ENCODE data around the gene HOXD8. TPM values are rescaled to one million over a fixed set of nuclear protein-coding genes. Genes with fewer than 3 reads are reported as not detected.

Gene HOXD8
- total RNA-seq, 1 donor from 2014 or later: not detected

DNA sequence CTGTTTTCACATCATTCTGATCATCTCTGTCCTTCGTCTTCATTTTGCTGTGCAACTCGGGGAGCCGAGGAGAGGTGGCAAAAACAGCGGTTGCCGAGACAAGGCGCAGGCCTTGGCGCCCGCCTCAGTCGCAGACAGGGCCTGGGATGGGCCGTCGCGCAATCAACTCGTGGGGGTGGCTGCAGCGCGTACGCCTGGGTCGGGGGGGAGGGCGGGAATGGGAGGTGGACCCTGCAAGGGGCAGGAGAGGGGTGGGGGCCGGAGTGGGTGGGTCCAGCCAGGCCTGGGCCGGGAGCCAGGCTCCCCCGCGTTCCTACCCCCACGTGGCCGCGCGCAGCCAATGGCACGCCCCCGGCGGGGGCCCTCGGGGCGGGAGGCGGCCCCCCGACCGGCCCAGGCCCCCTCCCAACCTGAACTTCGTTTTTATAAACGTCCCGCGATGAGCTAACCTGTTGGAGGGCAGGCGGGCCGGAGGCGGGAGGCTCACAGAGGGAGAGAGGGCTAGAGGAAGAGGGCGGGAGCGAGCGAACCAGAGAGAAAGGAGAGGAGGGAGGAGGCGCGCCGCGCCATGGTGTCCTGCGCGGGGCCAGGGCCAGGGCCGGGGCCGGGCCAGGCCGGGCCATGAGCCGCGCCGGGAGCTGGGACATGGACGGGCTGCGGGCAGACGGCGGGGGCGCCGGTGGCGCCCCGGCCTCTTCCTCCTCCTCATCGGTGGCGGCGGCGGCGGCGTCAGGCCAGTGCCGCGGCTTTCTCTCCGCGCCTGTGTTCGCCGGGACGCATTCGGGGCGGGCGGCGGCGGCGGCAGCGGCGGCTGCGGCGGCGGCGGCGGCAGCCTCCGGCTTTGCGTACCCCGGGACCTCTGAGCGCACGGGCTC lies 37.0 kb upstream of the HOXD8 start, which contains the start of gene HOXD13:
HOXD13 (plus strand) TSS at position 452 of the 875 bp plus-strand sequence; CDS start at position 622, 170 bp downstream.
- no peaks in the 10 kb centered on the region for H3K9me3 Mint-ChIP-seq (ENCODE audit: low read depth)
- no peaks in the 10 kb centered on the region for H3K36me3 Mint-ChIP-seq (ENCODE audit: insufficient read depth)
- no peak for DNase-seq (ENCODE audit: low spot score, unreplicated experiment)
- peak within 1 kb of the TSS; percentile 72 for H3K27ac Mint-ChIP-seq
- H3K27me3 Mint-ChIP-seq: peaks cover 92% of the 10 kb centered on the region
- TF ChIP-seq, protein P1, sequence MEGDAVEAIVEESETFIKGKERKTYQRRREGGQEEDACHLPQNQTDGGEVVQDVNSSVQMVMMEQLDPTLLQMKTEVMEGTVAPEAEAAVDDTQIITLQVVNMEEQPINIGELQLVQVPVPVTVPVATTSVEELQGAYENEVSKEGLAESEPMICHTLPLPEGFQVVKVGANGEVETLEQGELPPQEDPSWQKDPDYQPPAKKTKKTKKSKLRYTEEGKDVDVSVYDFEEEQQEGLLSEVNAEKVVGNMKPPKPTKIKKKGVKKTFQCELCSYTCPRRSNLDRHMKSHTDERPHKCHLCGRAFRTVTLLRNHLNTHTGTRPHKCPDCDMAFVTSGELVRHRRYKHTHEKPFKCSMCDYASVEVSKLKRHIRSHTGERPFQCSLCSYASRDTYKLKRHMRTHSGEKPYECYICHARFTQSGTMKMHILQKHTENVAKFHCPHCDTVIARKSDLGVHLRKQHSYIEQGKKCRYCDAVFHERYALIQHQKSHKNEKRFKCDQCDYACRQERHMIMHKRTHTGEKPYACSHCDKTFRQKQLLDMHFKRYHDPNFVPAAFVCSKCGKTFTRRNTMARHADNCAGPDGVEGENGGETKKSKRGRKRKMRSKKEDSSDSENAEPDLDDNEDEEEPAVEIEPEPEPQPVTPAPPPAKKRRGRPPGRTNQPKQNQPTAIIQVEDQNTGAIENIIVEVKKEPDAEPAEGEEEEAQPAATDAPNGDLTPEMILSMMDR (IDR thresholded peaks at IDR 0.05; ENCODE audit: unreplicated experiment): no peak
- H3K4me1 Mint-ChIP-seq (ENCODE audit: low read depth): peaks cover 3% of the 10 kb centered on the region
- peak within 1 kb of the TSS; percentile 41 for H3K4me3 Mint-ChIP-seq (ENCODE audit: low read depth)

DNA sequence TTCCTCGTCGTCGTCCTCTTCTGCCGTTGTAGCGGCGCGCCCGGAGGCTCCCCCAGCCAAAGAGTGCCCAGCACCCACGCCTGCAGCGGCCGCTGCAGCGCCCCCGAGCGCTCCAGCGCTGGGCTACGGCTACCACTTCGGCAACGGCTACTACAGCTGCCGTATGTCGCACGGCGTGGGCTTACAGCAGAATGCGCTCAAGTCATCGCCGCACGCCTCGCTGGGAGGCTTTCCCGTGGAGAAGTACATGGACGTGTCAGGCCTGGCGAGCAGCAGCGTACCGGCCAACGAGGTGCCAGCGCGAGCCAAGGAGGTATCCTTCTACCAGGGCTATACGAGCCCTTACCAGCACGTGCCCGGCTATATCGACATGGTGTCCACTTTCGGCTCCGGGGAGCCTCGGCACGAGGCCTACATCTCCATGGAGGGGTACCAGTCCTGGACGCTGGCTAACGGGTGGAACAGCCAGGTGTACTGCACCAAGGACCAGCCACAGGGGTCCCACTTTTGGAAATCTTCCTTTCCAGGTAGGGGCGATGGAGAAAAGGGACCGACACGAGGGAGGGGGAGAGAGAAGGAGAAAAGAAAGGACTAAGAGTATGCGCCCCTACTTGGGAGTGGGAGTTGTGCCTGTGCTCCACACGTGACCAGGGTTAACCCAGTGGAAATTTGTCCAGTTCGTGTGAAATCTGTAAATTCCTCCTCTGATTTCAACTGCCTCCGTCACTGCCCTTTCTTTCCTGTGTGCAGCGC lies 36.2 kb upstream of the HOXD8 start:
- TF ChIP-seq, protein P1 (IDR thresholded peaks at IDR 0.05; ENCODE audit: unreplicated experiment): peak; percentile 24
- Mint-ChIP-seq H3K36me3 (ENCODE audit: insufficient read depth) (no peaks in the 10 kb centered on the region), H3K27ac (peak overlapping the region; percentile 72), H3K27me3 (peaks cover 92% of the 10 kb centered on the region), H3K4me3 (ENCODE audit: low read depth) (peak overlapping the region; percentile 37), H3K9me3 (ENCODE audit: low read depth) (no peaks in the 10 kb centered on the region), H3K4me1 (ENCODE audit: low read depth) (peaks cover 6% of the 10 kb centered on the region)
- DNase-seq (ENCODE audit: low spot score, unreplicated experiment): no peak

DNA sequence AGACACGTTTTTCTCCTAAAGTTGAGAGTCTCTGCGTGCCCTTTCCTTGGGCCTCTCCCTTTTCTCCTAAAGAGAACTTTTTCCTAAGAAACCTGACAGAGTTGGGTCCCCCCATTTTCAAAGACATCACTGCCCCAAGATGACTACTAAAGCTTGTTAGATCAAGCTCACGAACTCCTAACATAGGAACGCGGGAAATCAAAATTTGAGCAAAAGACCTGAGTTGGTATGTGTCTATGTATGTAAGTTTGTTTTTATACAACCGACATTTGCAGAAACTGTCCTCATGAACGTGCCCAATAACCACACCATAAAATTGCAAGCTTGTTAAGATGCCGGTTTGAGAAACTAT lies 35.6 kb upstream of the HOXD8 start:
- TF ChIP-seq, protein P1 (IDR thresholded peaks at IDR 0.05; ENCODE audit: unreplicated experiment): no peak
- peaks cover 6% of the 10 kb centered on the region for H3K4me1 Mint-ChIP-seq (ENCODE audit: low read depth)
- peaks cover 92% of the 10 kb centered on the region for H3K27me3 Mint-ChIP-seq
- H3K27ac Mint-ChIP-seq: no peak overlapping the region
- H3K36me3 Mint-ChIP-seq (ENCODE audit: insufficient read depth): no peaks in the 10 kb centered on the region
- H3K4me3 Mint-ChIP-seq (ENCODE audit: low read depth): no peak overlapping the region
- H3K9me3 Mint-ChIP-seq (ENCODE audit: low read depth): no peaks in the 10 kb centered on the region
- no peak for DNase-seq (ENCODE audit: low spot score, unreplicated experiment)

DNA sequence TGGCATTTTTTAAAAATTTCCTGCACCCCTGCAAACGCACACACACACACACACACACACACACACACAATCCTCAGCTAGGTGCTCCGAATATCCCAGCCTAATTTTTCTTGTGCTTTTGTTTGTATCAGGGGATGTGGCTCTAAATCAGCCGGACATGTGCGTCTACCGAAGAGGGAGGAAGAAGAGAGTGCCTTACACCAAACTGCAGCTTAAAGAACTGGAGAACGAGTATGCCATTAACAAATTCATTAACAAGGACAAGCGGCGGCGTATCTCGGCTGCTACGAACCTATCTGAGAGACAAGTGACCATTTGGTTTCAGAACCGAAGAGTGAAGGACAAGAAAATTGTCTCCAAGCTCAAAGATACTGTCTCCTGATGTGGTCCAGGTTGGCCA lies 35.2 kb upstream of the HOXD8 start:
- no peak for DNase-seq (ENCODE audit: low spot score, unreplicated experiment)
- Mint-ChIP-seq H3K9me3 (ENCODE audit: low read depth) (no peaks in the 10 kb centered on the region), H3K27ac (no peak overlapping the region), H3K4me3 (ENCODE audit: low read depth) (no peak overlapping the region), H3K27me3 (peaks cover 92% of the 10 kb centered on the region), H3K4me1 (ENCODE audit: low read depth) (peaks cover 6% of the 10 kb centered on the region), H3K36me3 (ENCODE audit: insufficient read depth) (no peaks in the 10 kb centered on the region)
- TF ChIP-seq, protein P1 (IDR thresholded peaks at IDR 0.05; ENCODE audit: unreplicated experiment): no peak

DNA sequence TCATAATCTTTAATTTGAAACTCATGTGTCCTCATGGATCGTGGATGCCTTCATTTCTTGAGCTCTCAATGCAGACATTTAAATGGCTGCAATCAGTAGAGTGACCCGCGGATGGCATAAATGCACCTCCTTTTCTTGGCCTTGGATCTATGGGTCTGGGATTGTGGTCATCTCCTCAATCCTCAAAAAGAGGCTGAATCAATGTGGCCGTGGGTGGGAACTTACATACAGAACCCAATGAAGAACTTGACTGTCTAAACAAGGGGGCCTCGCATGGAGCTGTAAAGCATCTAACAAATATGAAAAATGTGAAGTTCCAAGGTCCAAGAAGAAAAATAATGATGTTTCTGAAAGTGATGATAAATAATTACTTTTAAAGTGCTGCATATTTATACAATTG lies 34.1 kb upstream of the HOXD8 start:
- Mint-ChIP-seq H3K27me3 (peaks cover 89% of the 10 kb centered on the region), H3K27ac (no peak overlapping the region), H3K9me3 (ENCODE audit: low read depth) (no peaks in the 10 kb centered on the region), H3K36me3 (ENCODE audit: insufficient read depth) (no peaks in the 10 kb centered on the region), H3K4me1 (ENCODE audit: low read depth) (peaks cover 6% of the 10 kb centered on the region), H3K4me3 (ENCODE audit: low read depth) (no peak overlapping the region)
- no peak for DNase-seq (ENCODE audit: low spot score, unreplicated experiment)
- TF ChIP-seq, protein P1 (IDR thresholded peaks at IDR 0.05; ENCODE audit: unreplicated experiment): no peak

Data from progenitor cell of endocrine pancreas (in vitro differentiated cells).